COLO668 (cell line): ENCODE measurements around the gene KCNQ1.

Experiments used
- DNase-seq: peaks from one replicate; lab custom pipeline; 2025; ENCODE audit not compliant: unreplicated experiment; lab: John Stamatoyannopoulos, UW

Gene KCNQ1

GRCh38 chr11:2549080-2549479 is 104.3 kb downstream of the KCNQ1 start:
- DNase-seq: no peak

- DNase-seq: no peak
Measured at GRCh38 chr11:2549491-2549875, 104.7 kb downstream of the KCNQ1 start.

- no peak for DNase-seq
Measured at GRCh38 chr11:2549876-2550605, 105.2 kb downstream of the KCNQ1 start.

- DNase-seq: no peak
Measured at GRCh38 chr11:2550606-2550970, 105.8 kb downstream of the KCNQ1 start.

- peak; percentile 19 for DNase-seq
Measured at GRCh38 chr11:2551131-2551530, 106.3 kb downstream of the KCNQ1 start.

GRCh38 chr11:2552210-2552609 is 107.4 kb downstream of the KCNQ1 start:
- no peak for DNase-seq

- DNase-seq: no peak
Measured at GRCh38 chr11:2553198-2553597, 108.4 kb downstream of the KCNQ1 start.

GRCh38 chr11:2553886-2554285 is 109.1 kb downstream of the KCNQ1 start:
- DNase-seq: no peak

GRCh38 chr11:2554338-2555207 is 109.8 kb downstream of the KCNQ1 start:
- no peak for DNase-seq

- no peak for DNase-seq
Measured at GRCh38 chr11:2555336-2555735, 110.5 kb downstream of the KCNQ1 start.

- DNase-seq: no peak
Measured at GRCh38 chr11:2555891-2556290, 111.1 kb downstream of the KCNQ1 start.

- no peak for DNase-seq
Measured at GRCh38 chr11:2557381-2557780, 112.6 kb downstream of the KCNQ1 start.

- DNase-seq: no peak
Measured at GRCh38 chr11:2558397-2558796, 113.6 kb downstream of the KCNQ1 start.

GRCh38 chr11:2558861-2559526 is 114.2 kb downstream of the KCNQ1 start:
- no peak for DNase-seq

GRCh38 chr11:2559527-2560311 is 114.9 kb downstream of the KCNQ1 start:
- DNase-seq: no peak

GRCh38 chr11:2561696-2562581 is 117.1 kb downstream of the KCNQ1 start:
- peak; percentile 13 for DNase-seq

GRCh38 chr11:2562890-2563212 is 118.0 kb downstream of the KCNQ1 start:
- no peak for DNase-seq

- no peak for DNase-seq
Measured at GRCh38 chr11:2563213-2564007, 118.6 kb downstream of the KCNQ1 start.

- no peak for DNase-seq
Measured at GRCh38 chr11:2564008-2564530, 119.3 kb downstream of the KCNQ1 start.
